GM06990 (cell line): ENCODE measurements around the gene TMIE.

ENCODE experiments used
- DNase-seq: peaks from one replicate; pipeline ENCODE4 v3.0.0-alpha.2; 2011; ENCODE audit not compliant: insufficient read length; ENCODE audit errors: extremely low read depth
- H3K27me3 ChIP-seq: replicated peaks from 2 replicates; pipeline ENCODE4 v1.6.0; 2011; ENCODE audit warnings: low read length; ENCODE audit not compliant: control insufficient read depth, insufficient read depth
- H3K36me3 ChIP-seq: 2 replicates; pipeline ENCODE4 v1.5.1; 2011; ENCODE audit warnings: low read length; ENCODE audit not compliant: control insufficient read depth, insufficient read depth
- H3K4me3 ChIP-seq: replicated peaks from 2 replicates; pipeline ENCODE4 v1.5.1; 2011; ENCODE audit warnings: low read depth, mild to moderate bottlenecking, control low read depth, low read length
- TF ChIP-seq, protein P1 (sequence below): IDR thresholded peaks from 2 replicates; pipeline ENCODE4 v1.5.1; 2011; ENCODE audit warnings: low read length, control low read depth, mild to moderate bottlenecking, inconsistent platforms; ENCODE audit not compliant: insufficient read depth, poor library complexity, severe bottlenecking

Gene TMIE

DNA sequence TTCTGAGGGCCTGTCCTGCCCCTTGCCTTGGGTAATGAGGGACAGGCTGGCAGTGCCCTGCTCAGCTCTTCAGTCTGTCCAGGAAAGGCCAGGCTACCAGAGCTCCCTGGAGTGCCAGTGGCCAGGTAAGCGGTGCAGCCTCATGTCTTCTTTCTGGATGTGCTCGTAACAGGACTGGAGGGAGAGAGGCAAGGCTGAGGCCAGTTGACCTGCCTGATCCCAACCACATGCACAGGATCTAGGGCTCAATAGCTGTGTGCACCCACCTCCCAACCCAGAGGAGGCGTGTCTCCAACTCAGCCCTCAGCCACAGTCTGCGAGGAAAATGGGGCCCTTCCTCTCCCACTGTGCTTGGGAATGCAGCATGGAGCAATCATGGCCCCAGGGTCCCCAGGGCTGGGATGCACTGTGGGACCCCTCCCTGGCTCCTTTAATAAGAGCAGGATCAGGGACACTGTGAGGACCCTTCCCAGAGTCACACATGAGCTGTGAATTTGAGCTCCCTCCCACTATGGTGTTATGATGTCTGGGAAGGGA is 30.2 kb upstream of the TMIE start:
- Histone ChIP-seq H3K36me3 (no peaks in the 10 kb centered on the region), H3K27me3 (peaks cover 4% of the 10 kb centered on the region), H3K4me3 (no peak overlapping the region)
- DNase-seq = no peak
- TF ChIP-seq, protein P1, sequence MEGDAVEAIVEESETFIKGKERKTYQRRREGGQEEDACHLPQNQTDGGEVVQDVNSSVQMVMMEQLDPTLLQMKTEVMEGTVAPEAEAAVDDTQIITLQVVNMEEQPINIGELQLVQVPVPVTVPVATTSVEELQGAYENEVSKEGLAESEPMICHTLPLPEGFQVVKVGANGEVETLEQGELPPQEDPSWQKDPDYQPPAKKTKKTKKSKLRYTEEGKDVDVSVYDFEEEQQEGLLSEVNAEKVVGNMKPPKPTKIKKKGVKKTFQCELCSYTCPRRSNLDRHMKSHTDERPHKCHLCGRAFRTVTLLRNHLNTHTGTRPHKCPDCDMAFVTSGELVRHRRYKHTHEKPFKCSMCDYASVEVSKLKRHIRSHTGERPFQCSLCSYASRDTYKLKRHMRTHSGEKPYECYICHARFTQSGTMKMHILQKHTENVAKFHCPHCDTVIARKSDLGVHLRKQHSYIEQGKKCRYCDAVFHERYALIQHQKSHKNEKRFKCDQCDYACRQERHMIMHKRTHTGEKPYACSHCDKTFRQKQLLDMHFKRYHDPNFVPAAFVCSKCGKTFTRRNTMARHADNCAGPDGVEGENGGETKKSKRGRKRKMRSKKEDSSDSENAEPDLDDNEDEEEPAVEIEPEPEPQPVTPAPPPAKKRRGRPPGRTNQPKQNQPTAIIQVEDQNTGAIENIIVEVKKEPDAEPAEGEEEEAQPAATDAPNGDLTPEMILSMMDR = no peak

DNA sequence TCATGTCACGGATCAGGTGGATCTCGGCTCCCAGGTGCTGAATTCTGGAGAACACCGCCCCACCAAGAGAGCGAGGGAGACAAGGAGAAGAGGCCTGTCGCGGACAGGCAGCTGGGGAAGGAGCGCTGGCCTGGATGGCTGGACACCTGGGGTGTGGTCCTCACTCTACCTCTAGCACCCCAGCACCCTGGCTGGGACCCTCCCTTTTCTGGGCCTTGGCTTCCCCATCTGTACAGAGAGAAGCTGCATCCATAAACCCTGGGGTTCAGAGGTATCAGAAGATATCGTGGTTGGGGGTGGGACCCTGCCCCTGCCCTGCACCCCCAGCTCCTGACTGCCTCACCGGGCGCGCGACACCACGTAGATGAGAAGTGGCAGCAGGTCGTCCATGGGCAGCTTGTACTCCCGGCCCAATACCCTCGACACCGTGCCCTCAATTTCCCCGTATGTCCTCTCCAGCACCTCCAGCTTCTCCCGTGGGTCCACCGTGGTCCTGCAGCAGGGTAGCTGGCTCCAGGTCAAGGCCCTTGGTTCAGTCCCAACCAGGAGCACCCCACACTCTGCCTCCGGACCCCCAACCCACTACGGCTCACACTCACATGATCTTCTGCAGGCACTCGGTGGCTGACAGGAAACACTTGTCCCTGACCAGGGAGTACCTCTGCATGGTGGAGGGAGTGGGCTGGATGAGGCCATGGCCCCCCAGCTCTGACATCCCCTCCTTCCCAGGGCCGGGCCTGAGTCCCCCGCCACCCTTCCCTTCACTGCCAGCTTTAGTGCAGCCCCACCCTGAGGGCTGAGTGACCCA is 29.4 kb upstream of the TMIE start:
- Histone ChIP-seq H3K36me3 (no peaks in the 10 kb centered on the region), H3K4me3 (no peak overlapping the region), H3K27me3 (peaks cover 4% of the 10 kb centered on the region)
- TF ChIP-seq, protein P1 = no peak
- no peak for DNase-seq

DNA sequence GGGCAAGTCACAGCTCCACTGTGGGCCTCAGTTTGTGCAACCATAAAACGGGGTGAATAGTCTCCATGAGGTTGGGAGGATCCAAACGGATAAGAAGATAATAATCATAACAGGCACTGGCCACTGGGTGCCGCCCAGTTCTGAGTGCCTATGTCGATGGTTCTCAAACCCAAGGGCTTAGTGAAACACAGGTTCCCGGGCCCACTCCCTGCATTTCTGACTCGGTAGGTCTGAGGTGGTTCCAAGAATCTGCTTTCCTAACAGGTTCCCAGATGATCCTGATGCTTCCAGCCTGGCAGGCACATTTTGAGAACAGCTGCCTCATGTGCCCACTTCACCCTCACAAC is 28.9 kb upstream of the TMIE start:
- H3K27me3 ChIP-seq = peaks cover 3% of the 10 kb centered on the region
- no peaks in the 10 kb centered on the region for H3K36me3 ChIP-seq
- no peak overlapping the region for H3K4me3 ChIP-seq
- DNase-seq = no peak
- TF ChIP-seq, protein P1 = no peak

DNA sequence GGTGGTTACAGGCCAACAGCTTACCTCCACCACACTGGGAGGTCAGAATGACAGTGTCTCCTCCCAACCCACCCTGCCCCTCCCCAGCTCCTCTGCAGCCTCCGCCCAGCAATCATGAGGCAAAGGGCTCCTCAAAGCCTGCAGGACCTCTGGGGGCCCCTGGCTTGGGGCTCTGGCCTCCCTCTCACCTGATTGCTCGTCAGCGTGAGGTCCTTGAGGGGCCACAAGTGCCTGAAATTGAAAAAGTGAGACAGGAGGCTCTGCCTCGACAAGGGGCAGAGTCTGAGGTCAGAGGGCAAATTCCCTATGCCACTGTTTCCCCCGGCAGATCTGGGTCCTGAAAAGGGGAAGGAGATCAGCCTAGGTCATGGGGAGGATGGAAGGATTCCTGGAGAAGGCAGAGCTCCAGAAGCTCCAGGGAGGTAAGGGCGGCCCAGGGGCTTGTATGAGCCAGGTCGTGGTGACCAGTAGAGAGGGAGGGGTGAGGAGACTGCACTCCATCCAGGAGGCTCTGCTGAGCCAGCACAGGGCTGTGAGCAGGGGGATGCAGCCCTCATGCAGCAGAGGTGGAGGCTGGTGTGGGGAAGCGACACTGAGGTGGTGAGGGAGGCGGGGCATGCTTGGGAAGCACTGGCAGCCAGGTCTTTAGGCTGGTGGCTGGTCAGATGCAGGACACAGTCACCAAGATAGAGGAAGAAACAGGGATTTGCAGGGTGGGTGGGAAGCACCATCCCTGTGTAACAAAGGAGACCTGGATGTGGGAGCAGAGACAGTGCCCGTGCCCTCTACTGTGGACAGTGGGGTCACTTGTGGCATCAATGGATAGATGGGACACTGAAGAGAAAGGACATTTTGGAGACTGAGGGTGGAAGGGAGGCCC is 27.8 kb upstream of the TMIE start:
- Histone ChIP-seq H3K4me3 (no peak overlapping the region), H3K27me3 (peaks cover 3% of the 10 kb centered on the region), H3K36me3 (no peaks in the 10 kb centered on the region)
- DNase-seq = no peak
- TF ChIP-seq, protein P1 = no peak

DNA sequence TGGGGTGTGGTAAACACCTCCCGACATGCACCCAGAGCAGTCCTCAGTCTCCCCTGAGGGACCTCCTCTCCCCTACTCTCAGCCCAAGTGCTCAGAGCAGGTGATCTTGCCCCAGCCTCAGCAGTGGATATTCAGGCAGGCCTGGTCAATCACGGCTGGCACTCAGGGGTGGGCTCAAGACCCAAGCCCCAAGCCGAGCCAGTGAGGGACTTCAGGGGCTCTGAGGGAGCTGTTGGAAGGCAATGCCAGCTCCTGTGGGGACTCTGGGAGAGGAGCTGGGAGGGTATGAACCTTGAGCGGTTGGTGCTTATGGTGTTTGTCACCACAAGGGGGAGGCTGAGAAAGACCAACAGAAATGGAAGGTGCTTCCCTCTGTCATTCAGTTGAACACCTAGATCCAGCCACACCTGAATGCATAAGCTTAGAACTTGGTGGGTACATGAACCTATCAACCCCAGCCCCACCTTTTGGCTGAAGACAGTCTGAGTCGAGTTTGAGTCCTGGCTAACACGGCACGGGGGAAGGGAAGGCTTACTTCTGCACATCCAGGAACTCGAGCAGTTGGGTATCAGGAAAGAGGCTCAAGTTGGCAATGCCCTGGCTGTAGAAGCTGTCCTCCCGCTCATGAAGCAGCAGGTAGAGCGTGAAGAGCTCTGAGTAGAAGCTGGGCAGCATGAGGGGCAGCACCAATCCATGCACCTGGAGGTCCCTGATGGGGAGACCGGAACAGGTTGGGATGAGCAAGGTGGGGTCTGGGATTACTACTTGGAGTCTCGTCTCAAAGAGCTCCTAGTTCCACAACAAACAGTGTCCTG is 27.0 kb upstream of the TMIE start:
- Histone ChIP-seq H3K4me3 (no peak overlapping the region), H3K36me3 (no peaks in the 10 kb centered on the region), H3K27me3 (peaks cover 3% of the 10 kb centered on the region)
- DNase-seq = no peak
- TF ChIP-seq, protein P1 = peak; percentile 32
